WTC11 (cell line): Measurements from ENCODE around the gene CCL17. TPM values are rescaled to one million over a fixed set of nuclear protein-coding genes. Genes with fewer than 3 reads are reported as not detected.

ENCODE experiments used
- ATAC-seq: fragments of 200-7000 bp; cut with Tn5 transposase; 2 replicates; pipeline ENCODE4 v1.10.0; 2021; ENCODE audit warnings: mild to moderate bottlenecking, moderate library complexity
- CTCF ChIA-PET: fragments of 300-600 bp; sonication (Branson Sonifier 250); formaldehyde crosslinking; loops from one replicate; lab custom pipeline; 2021; ENCODE audit warnings: antibody characterized with exemption; lab: Charles Lee
- POLR2A ChIA-PET: fragments of 350-600 bp; sonication (Branson Sonifier 250); formaldehyde crosslinking; loops from one replicate; lab custom pipeline; 2021; ENCODE audit warnings: antibody characterized with exemption; lab: Charles Lee
- DNase-seq: peaks from one replicate; pipeline ENCODE4 v3.0.0; 2021; ENCODE audit warnings: low spot score
- H3K27ac Mint-ChIP-seq: 2 replicates; pipeline ENCODE4 v1.8.0; 2021; ENCODE audit warnings: mixed read lengths
- H3K27me3 Mint-ChIP-seq: 2 replicates; pipeline ENCODE4 v1.8.0; 2021; ENCODE audit warnings: low read depth, mild to moderate bottlenecking, moderate library complexity, mixed read lengths
- H3K36me3 Mint-ChIP-seq: 2 replicates; pipeline ENCODE4 v1.8.0; 2021; ENCODE audit warnings: mixed read lengths
- H3K4me1 Mint-ChIP-seq: 2 replicates; pipeline ENCODE4 v1.8.0; 2022; ENCODE audit warnings: mixed read lengths
- H3K4me3 Mint-ChIP-seq: 2 replicates; pipeline ENCODE4 v1.8.0; 2021; ENCODE audit warnings: mild to moderate bottlenecking, moderate library complexity, mixed read lengths
- H3K9me3 Mint-ChIP-seq: 2 replicates; pipeline ENCODE4 v1.8.0; 2021; ENCODE audit warnings: mixed read lengths
- CREB1 ChIP-seq: sonication (generic); formaldehyde crosslinking; IDR thresholded peaks from 2 replicates; pipeline ENCODE4 v1.8.0; 2023; ENCODE audit warnings: mild to moderate bottlenecking, missing genetic modification reagents
- FOXJ3 ChIP-seq: sonication (generic); formaldehyde crosslinking; IDR thresholded peaks from 2 replicates; pipeline ENCODE4 v1.9.0; 2021; ENCODE audit warnings: missing genetic modification reagents, mild to moderate bottlenecking, borderline replicate concordance
- NFE2L1 ChIP-seq: sonication (generic); formaldehyde crosslinking; IDR thresholded peaks from 2 replicates; pipeline ENCODE4 v1.8.1; 2023; ENCODE audit warnings: missing genetic modification reagents
- TCF7 ChIP-seq: sonication (generic); formaldehyde crosslinking; IDR thresholded peaks from 2 replicates; pipeline ENCODE4 v1.8.0; 2022; ENCODE audit warnings: mild to moderate bottlenecking, low read depth, missing genetic modification reagents, moderate library complexity
- TP53 ChIP-seq: sonication (generic); formaldehyde crosslinking; IDR thresholded peaks from 2 replicates; pipeline ENCODE4 v1.8.1; 2023; ENCODE audit warnings: mild to moderate bottlenecking, missing genetic modification reagents
- ZNF232 ChIP-seq: sonication (generic); formaldehyde crosslinking; IDR thresholded peaks from 2 replicates; pipeline ENCODE4 v1.8.0; 2022; ENCODE audit warnings: mild to moderate bottlenecking, missing genetic modification reagents
- ZNF425 ChIP-seq: fragments of 250-450 bp; sonication (Bioruptor Pico); conservative IDR thresholded peaks from 2 replicates; pipeline ENCODE4 v1.9.0; 2021; ENCODE audit warnings: mild to moderate bottlenecking
- total RNA-seq: library from RNA; stranded (reverse); gene quantifications from 3 replicates; pipeline ENCODE4 v1.2.3, GENCODE V29; 2021
- TF ChIP-seq, protein P1 (sequence below): sonication (generic); formaldehyde crosslinking; IDR thresholded peaks from 2 replicates; pipeline ENCODE4 v1.8.0; 2023; ENCODE audit warnings: missing genetic modification reagents, mild to moderate bottlenecking, borderline replicate concordance
- TF ChIP-seq, protein P2 (sequence below): fragments of 250-450 bp; sonication (Bioruptor Pico); IDR thresholded peaks from 2 replicates; pipeline ENCODE4 v2.1.2; 2022; ENCODE audit warnings: mild to moderate bottlenecking, moderate library complexity
- TF ChIP-seq, protein P3 (sequence below): sonication (generic); formaldehyde crosslinking; IDR thresholded peaks from 2 replicates; pipeline ENCODE4 v1.8.1; 2023; ENCODE audit warnings: mild to moderate bottlenecking, missing genetic modification reagents
- TF ChIP-seq, protein P4 (sequence below): sonication (generic); formaldehyde crosslinking; IDR thresholded peaks from 2 replicates; pipeline ENCODE4 v1.8.1; 2023; ENCODE audit warnings: mild to moderate bottlenecking, missing genetic modification reagents
- TF ChIP-seq, protein P5 (sequence below): fragments of 250-450 bp; sonication (Bioruptor Pico); IDR thresholded peaks from 2 replicates; pipeline ENCODE4 v1.9.0; 2021; ENCODE audit warnings: moderate library complexity, mild to moderate bottlenecking, inconsistent platforms, borderline replicate concordance

CCL17 gene
- total RNA-seq, 1 experiment from 2014 or later = not detected

GRCh38 chr16:57367116-57367752 is 37.3 kb upstream of the CCL17 start (continued):
- TF ChIP-seq, protein P1, sequence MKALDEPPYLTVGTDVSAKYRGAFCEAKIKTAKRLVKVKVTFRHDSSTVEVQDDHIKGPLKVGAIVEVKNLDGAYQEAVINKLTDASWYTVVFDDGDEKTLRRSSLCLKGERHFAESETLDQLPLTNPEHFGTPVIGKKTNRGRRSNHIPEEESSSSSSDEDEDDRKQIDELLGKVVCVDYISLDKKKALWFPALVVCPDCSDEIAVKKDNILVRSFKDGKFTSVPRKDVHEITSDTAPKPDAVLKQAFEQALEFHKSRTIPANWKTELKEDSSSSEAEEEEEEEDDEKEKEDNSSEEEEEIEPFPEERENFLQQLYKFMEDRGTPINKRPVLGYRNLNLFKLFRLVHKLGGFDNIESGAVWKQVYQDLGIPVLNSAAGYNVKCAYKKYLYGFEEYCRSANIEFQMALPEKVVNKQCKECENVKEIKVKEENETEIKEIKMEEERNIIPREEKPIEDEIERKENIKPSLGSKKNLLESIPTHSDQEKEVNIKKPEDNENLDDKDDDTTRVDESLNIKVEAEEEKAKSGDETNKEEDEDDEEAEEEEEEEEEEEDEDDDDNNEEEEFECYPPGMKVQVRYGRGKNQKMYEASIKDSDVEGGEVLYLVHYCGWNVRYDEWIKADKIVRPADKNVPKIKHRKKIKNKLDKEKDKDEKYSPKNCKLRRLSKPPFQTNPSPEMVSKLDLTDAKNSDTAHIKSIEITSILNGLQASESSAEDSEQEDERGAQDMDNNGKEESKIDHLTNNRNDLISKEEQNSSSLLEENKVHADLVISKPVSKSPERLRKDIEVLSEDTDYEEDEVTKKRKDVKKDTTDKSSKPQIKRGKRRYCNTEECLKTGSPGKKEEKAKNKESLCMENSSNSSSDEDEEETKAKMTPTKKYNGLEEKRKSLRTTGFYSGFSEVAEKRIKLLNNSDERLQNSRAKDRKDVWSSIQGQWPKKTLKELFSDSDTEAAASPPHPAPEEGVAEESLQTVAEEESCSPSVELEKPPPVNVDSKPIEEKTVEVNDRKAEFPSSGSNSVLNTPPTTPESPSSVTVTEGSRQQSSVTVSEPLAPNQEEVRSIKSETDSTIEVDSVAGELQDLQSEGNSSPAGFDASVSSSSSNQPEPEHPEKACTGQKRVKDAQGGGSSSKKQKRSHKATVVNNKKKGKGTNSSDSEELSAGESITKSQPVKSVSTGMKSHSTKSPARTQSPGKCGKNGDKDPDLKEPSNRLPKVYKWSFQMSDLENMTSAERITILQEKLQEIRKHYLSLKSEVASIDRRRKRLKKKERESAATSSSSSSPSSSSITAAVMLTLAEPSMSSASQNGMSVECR = no peak
- TF ChIP-seq TP53 (CRISPR knock-in tag) = no peak
- TF ChIP-seq TCF7 (CRISPR knock-in tag) = no peak
- TF ChIP-seq, protein P2, sequence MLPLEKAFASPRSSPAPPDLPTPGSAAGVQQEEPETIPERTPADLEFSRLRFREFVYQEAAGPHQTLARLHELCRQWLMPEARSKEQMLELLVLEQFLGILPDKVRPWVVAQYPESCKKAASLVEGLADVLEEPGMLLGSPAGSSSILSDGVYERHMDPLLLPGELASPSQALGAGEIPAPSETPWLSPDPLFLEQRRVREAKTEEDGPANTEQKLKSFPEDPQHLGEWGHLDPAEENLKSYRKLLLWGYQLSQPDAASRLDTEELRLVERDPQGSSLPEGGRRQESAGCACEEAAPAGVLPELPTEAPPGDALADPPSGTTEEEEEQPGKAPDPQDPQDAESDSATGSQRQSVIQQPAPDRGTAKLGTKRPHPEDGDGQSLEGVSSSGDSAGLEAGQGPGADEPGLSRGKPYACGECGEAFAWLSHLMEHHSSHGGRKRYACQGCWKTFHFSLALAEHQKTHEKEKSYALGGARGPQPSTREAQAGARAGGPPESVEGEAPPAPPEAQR (CRISPR knock-in tag) = no peak
- TF ChIP-seq NFE2L1 (CRISPR knock-in tag) = no peak
- no peak for TF ChIP-seq ZNF232 (CRISPR knock-in tag)
- TF ChIP-seq ZNF425 (CRISPR knock-in tag) = no peak
- TF ChIP-seq, protein P3, sequence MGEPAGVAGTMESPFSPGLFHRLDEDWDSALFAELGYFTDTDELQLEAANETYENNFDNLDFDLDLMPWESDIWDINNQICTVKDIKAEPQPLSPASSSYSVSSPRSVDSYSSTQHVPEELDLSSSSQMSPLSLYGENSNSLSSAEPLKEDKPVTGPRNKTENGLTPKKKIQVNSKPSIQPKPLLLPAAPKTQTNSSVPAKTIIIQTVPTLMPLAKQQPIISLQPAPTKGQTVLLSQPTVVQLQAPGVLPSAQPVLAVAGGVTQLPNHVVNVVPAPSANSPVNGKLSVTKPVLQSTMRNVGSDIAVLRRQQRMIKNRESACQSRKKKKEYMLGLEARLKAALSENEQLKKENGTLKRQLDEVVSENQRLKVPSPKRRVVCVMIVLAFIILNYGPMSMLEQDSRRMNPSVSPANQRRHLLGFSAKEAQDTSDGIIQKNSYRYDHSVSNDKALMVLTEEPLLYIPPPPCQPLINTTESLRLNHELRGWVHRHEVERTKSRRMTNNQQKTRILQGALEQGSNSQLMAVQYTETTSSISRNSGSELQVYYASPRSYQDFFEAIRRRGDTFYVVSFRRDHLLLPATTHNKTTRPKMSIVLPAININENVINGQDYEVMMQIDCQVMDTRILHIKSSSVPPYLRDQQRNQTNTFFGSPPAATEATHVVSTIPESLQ (CRISPR knock-in tag) = no peak
- no peak for TF ChIP-seq FOXJ3 (CRISPR knock-in tag)
- TF ChIP-seq, protein P4, sequence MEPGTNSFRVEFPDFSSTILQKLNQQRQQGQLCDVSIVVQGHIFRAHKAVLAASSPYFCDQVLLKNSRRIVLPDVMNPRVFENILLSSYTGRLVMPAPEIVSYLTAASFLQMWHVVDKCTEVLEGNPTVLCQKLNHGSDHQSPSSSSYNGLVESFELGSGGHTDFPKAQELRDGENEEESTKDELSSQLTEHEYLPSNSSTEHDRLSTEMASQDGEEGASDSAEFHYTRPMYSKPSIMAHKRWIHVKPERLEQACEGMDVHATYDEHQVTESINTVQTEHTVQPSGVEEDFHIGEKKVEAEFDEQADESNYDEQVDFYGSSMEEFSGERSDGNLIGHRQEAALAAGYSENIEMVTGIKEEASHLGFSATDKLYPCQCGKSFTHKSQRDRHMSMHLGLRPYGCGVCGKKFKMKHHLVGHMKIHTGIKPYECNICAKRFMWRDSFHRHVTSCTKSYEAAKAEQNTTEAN (CRISPR knock-in tag) = no peak

- peaks cover 2% of the 10 kb centered on the region; the same call in 1 of the 2 replicates for H3K27me3 Mint-ChIP-seq
- CTCF ChIA-PET = interaction anchor here (0.7 to 6.2 kb wide), 7 partner anchors 33 to 219 kb away, joined by 3 to 63 read pairs (median 5); partner anchors contain the start of genes CCL17, POLR2C, PSME3IP1 and RSPRY1
- no peaks in the 10 kb centered on the region for H3K36me3 Mint-ChIP-seq
- DNase-seq = no peak
- H3K27ac Mint-ChIP-seq = no peak overlapping the region
- TF ChIP-seq, protein P2 (CRISPR knock-in tag) = no peak
- TF ChIP-seq CREB1 = no peak
- TF ChIP-seq, protein P5, sequence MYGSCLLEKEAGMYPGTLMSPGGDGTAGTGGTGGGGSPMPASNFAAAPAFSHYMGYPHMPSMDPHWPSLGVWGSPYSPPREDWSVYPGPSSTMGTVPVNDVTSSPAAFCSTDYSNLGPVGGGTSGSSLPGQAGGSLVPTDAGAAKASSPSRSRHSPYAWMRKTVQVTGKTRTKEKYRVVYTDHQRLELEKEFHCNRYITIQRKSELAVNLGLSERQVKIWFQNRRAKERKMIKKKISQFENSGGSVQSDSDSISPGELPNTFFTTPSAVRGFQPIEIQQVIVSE = no peak
- H3K9me3 Mint-ChIP-seq = no peaks in the 10 kb centered on the region
- H3K4me3 Mint-ChIP-seq = no peak overlapping the region; the same call in 1 of the 2 replicates
- POLR2A ChIA-PET = interaction anchor here (0.5 kb wide), 1 partner anchor 25 kb away, joined by 3 read pairs; no protein-coding TSS in a partner anchor
- no peak for ATAC-seq
- peaks cover 9% of the 10 kb centered on the region for H3K4me1 Mint-ChIP-seq
These were observed 32.8 kb upstream of the CCL17 start for GRCh38 chr16:57371494-57372371.
